Measurements from ENCODE around the gene NAALADL2.

- TF ChIP-seq EP300 (IDR thresholded peaks at IDR 0.05; ENCODE audit: borderline replicate concordance) (no peak), REST (IDR thresholded peaks at IDR 0.05; ENCODE audit: low read depth) (no peak), FOXM1 (IDR thresholded peaks at IDR 0.05; ENCODE audit: borderline replicate concordance, low read depth) (no peak)
Measured at GRCh38 chr3:175558261-175558660, 699.1 kb downstream of the NAALADL2 start.
